Measurements from ENCODE around the gene CATSPERE.
"Not testable (repeated sequence)": the region's sequence is repeated elsewhere in the genome, so short reads cannot be mapped to it uniquely, and the experiment has no call there.

CATSPERE gene

GRCh38 chr1:244634546-244634945 is 173.5 kb downstream of the CATSPERE start:
- no peak for DNase-seq

- no peak for DNase-seq
Observed at GRCh38 chr1:244636488-244637259, 175.6 kb downstream of the CATSPERE start.

GRCh38 chr1:244639561-244639960 is 178.5 kb downstream of the CATSPERE start:
- DNase-seq, result no peak

GRCh38 chr1:244640917-244641316 is 179.8 kb downstream of the CATSPERE start:
- DNase-seq, result no peak

GRCh38 chr1:244642526-244642925 is 181.5 kb downstream of the CATSPERE start:
- DNase-seq, result no peak

GRCh38 chr1:244642988-244643387 is 181.9 kb downstream of the CATSPERE start:
- DNase-seq, result no peak

- no peak for DNase-seq
Observed at GRCh38 chr1:244645414-244645813, 184.3 kb downstream of the CATSPERE start.

- no peak for DNase-seq
Observed at GRCh38 chr1:244645890-244646289, 184.8 kb downstream of the CATSPERE start.

GRCh38 chr1:244647819-244648218 is 186.7 kb downstream of the CATSPERE start:
- no peak for DNase-seq

GRCh38 chr1:244651956-244652622 is 191.0 kb downstream of the CATSPERE start:
- no peak for DNase-seq

GRCh38 chr1:244652623-244653438 is 191.8 kb downstream of the CATSPERE start, which contains the start of gene DESI2:
Gene DESI2, plus strand, starts transcription at chr1:244653126. Its CDS starts 188 bp downstream, at chr1:244653314.
- peak; percentile 96 for DNase-seq

GRCh38 chr1:244653439-244654107 is 192.5 kb downstream of the CATSPERE start:
- DNase-seq, result no peak

- no peak for DNase-seq
Observed at GRCh38 chr1:244654108-244655038, 193.3 kb downstream of the CATSPERE start.

- DNase-seq, result no peak
Observed at GRCh38 chr1:244655186-244655585, 194.1 kb downstream of the CATSPERE start.

- DNase-seq, result no peak
Observed at GRCh38 chr1:244657421-244657820, 196.3 kb downstream of the CATSPERE start.

- no peak for DNase-seq
Observed at GRCh38 chr1:244659694-244660093, 198.6 kb downstream of the CATSPERE start.

- DNase-seq, result no peak
Observed at GRCh38 chr1:244660595-244660994, 199.5 kb downstream of the CATSPERE start.

GRCh38 chr1:244661569-244662312 is 200.7 kb downstream of the CATSPERE start:
- DNase-seq, result not testable (repeated sequence)

- DNase-seq, result no peak
Observed at GRCh38 chr1:244662599-244662998, 201.5 kb downstream of the CATSPERE start.

GRCh38 chr1:244664353-244664752 is 203.3 kb downstream of the CATSPERE start:
- DNase-seq, result no peak

GRCh38 chr1:244665771-244666217 is 204.7 kb downstream of the CATSPERE start:
- DNase-seq, result no peak

Data from stimulated activated CD8-positive, alpha-beta memory T cell treated with anti-CD3 and anti-CD28 coated beads, Interleukin-4, amount 100 ng/mL, for 48 hours (primary cell).